Neural crest cell (in vitro differentiated cells): ENCODE results near the gene LSM4. TPM values are rescaled to one million over a fixed set of nuclear protein-coding genes. Genes with fewer than 3 reads are reported as not detected.

Experiments
- DNase-seq: peaks from one replicate; pipeline ENCODE4 v3.0.0; 2021; ENCODE audit warnings: low read depth, mixed read lengths, low spot score
- H3K27ac Mint-ChIP-seq: one replicate; pipeline ENCODE4 v1.8.0; 2021; ENCODE audit warnings: mild to moderate bottlenecking, mixed read lengths; ENCODE audit not compliant: unreplicated experiment
- H3K27me3 Mint-ChIP-seq: 2 replicates; pipeline ENCODE4 v1.8.0; 2021; ENCODE audit warnings: low read depth, mild to moderate bottlenecking, mixed read lengths
- H3K36me3 Mint-ChIP-seq: 2 replicates; pipeline ENCODE4 v1.8.0; 2021; ENCODE audit warnings: low read depth, mild to moderate bottlenecking, mixed read lengths
- H3K4me1 Mint-ChIP-seq: 2 replicates; pipeline ENCODE4 v1.8.0; 2021; ENCODE audit warnings: mixed read lengths
- H3K4me3 Mint-ChIP-seq: one replicate; pipeline ENCODE4 v1.8.0; 2021; ENCODE audit warnings: mild to moderate bottlenecking, mixed read lengths
- H3K9me3 Mint-ChIP-seq: 2 replicates; pipeline ENCODE4 v1.8.0; 2021; ENCODE audit warnings: mixed read lengths
- CTCF ChIP-seq: fragments of 200-600 bp; sonication (generic); conservative IDR thresholded peaks from 2 replicates; pipeline ENCODE4 v1.5.0; 2021; ENCODE audit warnings: antibody characterized with exemption, mild to moderate bottlenecking
- total RNA-seq: library from RNA; stranded (reverse); gene quantifications from 2 replicates; pipeline ENCODE4 v1.2.1, GENCODE V29; 2021

LSM4 gene
- total RNA-seq, 1 donor from 2014 or later: 283 TPM

DNA sequence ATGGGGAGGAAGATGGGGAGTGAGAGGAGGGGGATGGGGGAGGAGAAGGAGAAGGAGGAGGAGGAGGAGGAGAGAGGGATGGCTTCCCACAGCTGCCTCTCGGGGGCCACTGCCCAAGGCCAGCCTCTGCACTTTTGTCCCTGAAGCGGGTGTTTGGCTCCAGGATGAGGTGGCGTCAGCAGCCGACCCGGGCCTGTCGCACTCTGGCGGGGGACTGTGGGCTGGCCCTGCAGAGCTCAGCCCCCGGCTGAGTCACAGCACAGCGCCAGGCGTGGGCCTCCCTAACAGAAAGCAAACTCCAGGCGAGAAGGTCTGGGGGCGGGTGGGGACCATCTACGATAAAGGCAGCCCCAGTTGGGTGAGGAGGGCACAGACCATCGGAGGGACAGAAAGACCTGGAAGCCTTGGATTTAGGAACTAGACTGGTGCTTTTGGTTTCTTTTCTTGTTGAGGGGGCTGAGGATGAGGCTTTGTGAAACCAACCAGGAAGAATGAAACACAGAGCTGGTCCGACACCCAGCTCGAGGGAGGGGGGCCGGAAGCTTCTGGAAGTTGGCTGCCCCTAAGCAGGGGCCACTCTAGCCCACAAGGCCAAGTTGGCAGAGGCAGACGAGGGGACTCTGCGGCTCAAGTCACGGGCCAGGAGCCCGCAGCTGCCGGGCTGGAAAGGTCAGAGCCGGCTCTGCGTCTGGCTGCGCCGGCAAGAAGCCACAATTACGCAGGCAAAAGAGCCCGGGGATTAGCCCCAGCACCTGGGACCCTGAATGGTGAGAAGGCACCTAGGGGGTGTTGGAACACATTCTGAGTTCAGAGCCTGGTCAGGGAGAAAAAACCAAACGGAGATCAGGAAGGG is 18.2 kb downstream of the LSM4 start:
- Mint-ChIP-seq H3K4me3 (peak overlapping the region; percentile 81), H3K36me3 (peaks cover 2% of the 10 kb centered on the region), H3K9me3 (no peaks in the 10 kb centered on the region), H3K27ac (peak overlapping the region; percentile 85), H3K27me3 (no peaks in the 10 kb centered on the region), H3K4me1 (peaks cover 24% of the 10 kb centered on the region)
- no peak for TF ChIP-seq CTCF
- peak; percentile 43 for DNase-seq

GRCh38 chr19:18304208-18304457 is 18.7 kb downstream of the LSM4 start:
- Mint-ChIP-seq H3K9me3 (no peaks in the 10 kb centered on the region), H3K36me3 (peaks cover 2% of the 10 kb centered on the region), H3K27me3 (no peaks in the 10 kb centered on the region), H3K4me3 (peak overlapping the region; percentile 69), H3K27ac (peak overlapping the region; percentile 91), H3K4me1 (peaks cover 24% of the 10 kb centered on the region)
- no peak for TF ChIP-seq CTCF
- no peak for DNase-seq

DNA sequence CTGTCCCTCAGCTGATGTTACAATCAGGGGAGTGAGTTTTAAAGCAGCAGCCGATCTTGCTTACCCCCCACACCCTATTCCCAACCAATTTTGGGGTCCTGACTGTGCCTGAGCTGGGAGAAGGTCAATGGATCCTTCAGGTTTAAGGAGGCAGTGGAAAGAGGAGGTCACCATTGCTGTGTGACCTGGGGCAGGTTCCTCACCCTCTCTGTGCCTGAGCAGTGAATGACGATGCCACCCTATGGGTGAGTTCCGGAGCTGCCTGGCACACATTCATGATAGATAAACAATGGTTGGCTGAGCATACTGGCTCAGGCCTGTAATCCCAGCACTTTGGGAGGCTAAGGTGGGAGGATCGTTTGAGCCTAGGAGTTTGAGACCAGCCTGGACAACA is 21.2 kb downstream of the LSM4 start:
- no peaks in the 10 kb centered on the region for H3K27me3 Mint-ChIP-seq
- H3K4me3 Mint-ChIP-seq: no peak overlapping the region
- no peak for DNase-seq
- no peak overlapping the region for H3K27ac Mint-ChIP-seq
- TF ChIP-seq CTCF: no peak
- H3K36me3 Mint-ChIP-seq: peaks cover 2% of the 10 kb centered on the region
- no peaks in the 10 kb centered on the region for H3K9me3 Mint-ChIP-seq
- peaks cover 23% of the 10 kb centered on the region for H3K4me1 Mint-ChIP-seq

DNA sequence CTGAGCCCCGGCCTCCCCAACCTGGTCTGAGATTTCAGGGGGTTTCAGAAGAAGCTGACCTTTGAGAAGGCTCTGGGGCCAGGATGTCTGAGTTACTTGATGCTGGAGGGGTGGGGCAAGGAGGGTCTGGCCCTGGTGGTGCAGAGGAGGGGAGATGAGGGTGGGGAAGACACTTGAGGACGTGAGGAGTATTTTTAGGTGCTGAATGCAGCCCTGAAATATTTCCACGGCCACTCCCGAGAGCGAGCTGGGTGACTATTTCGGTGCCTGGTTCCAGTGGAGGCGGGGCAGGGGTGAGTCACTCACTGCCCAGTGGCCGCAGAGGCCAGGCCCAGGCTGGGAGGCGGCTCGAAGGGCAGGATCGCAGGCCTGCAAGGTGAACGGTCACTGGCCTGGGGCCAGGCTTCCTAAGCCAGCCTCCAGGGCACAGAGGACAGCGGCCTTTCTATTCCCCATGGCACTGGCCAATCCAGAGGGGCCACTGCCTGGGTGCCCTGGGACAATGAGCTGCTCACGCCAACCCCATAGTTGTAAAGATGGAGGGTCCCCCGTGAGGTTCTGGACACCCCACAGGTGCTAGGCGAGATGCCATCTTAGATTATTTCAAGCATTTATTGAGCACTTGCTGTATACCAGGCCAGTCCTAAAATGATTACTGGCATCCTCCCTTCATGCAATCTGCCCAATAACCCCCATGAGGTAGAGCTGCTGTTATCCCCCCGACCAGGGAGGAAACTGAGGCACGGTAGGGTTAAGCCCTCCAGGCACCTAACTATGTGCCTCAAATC is 21.8 kb downstream of the LSM4 start:
- peaks cover 23% of the 10 kb centered on the region for H3K4me1 Mint-ChIP-seq
- no peak for TF ChIP-seq CTCF
- DNase-seq: no peak
- no peak overlapping the region for H3K27ac Mint-ChIP-seq
- H3K36me3 Mint-ChIP-seq: no peaks in the 10 kb centered on the region
- no peaks in the 10 kb centered on the region for H3K9me3 Mint-ChIP-seq
- no peak overlapping the region for H3K4me3 Mint-ChIP-seq
- no peaks in the 10 kb centered on the region for H3K27me3 Mint-ChIP-seq

- H3K27me3 Mint-ChIP-seq: no peaks in the 10 kb centered on the region
- no peak overlapping the region for H3K27ac Mint-ChIP-seq
- no peaks in the 10 kb centered on the region for H3K36me3 Mint-ChIP-seq
- no peaks in the 10 kb centered on the region for H3K9me3 Mint-ChIP-seq
- peaks cover 17% of the 10 kb centered on the region for H3K4me1 Mint-ChIP-seq
- no peak for DNase-seq
- TF ChIP-seq CTCF: no peak
- H3K4me3 Mint-ChIP-seq: no peak overlapping the region
Measured at GRCh38 chr19:18299654-18300053, 23.2 kb downstream of the LSM4 start.
